ENCODE data around the gene HHIPL1.

The HHIPL1 gene

GRCh38 chr14:99663386-99664057, 18.6 kb downstream of the HHIPL1 start:
- H3K4me2 ChIP-seq (ENCODE audit: low read depth, low read length, poor library complexity, severe bottlenecking): no peak overlapping the region
- H3K79me2 ChIP-seq (ENCODE audit: insufficient read depth, low read length): no peaks in the 10 kb centered on the region
- H3K4me3 ChIP-seq (ENCODE audit: low read length, poor library complexity, severe bottlenecking): no peak overlapping the region
- H3K9ac ChIP-seq (ENCODE audit: low read depth, low read length, poor library complexity, severe bottlenecking): no peak overlapping the region
- no peaks in the 10 kb centered on the region for H3K9me3 ChIP-seq (ENCODE audit: insufficient read depth, low read depth, low read length)
- no peaks in the 10 kb centered on the region for H3K4me1 ChIP-seq (ENCODE audit: insufficient read depth, low read length, poor library complexity, severe bottlenecking)
- no peaks in the 10 kb centered on the region for H3K9me2 ChIP-seq (replicated peaks; ENCODE audit: low read depth, low read length)
- H4K20me1 ChIP-seq (ENCODE audit: insufficient read depth, low read length, poor library complexity, severe bottlenecking): no peaks in the 10 kb centered on the region
- no peaks in the 10 kb centered on the region for H3F3A ChIP-seq (ENCODE audit: low read depth)
- TF ChIP-seq CTCF (conservative IDR thresholded peaks at IDR 0.05; ENCODE audit: low read length) (no peak), EZH2phosphoT487 (IDR thresholded peaks at IDR 0.05; ENCODE audit: borderline replicate concordance) (no peak)
- H2AFZ ChIP-seq (ENCODE audit: low read length): no peak overlapping the region
- H3K36me3 ChIP-seq (ENCODE audit: insufficient read depth, low read length): no peaks in the 10 kb centered on the region
- H3K27me3 ChIP-seq (ENCODE audit: insufficient read depth, low read length, poor library complexity, severe bottlenecking): no peaks in the 10 kb centered on the region

GRCh38 chr14:99664058-99664936, 19.4 kb downstream of the HHIPL1 start:
- no peaks in the 10 kb centered on the region for H3F3A ChIP-seq (ENCODE audit: low read depth)
- H2AFZ ChIP-seq (ENCODE audit: low read length): no peak overlapping the region
- H4K20me1 ChIP-seq (ENCODE audit: insufficient read depth, low read length, poor library complexity, severe bottlenecking): no peaks in the 10 kb centered on the region
- no peaks in the 10 kb centered on the region for H3K79me2 ChIP-seq (ENCODE audit: insufficient read depth, low read length)
- no peaks in the 10 kb centered on the region for H3K27me3 ChIP-seq (ENCODE audit: insufficient read depth, low read length, poor library complexity, severe bottlenecking)
- no peak overlapping the region for H3K9ac ChIP-seq (ENCODE audit: low read depth, low read length, poor library complexity, severe bottlenecking)
- no peak overlapping the region for H3K4me3 ChIP-seq (ENCODE audit: low read length, poor library complexity, severe bottlenecking)
- no peaks in the 10 kb centered on the region for H3K4me1 ChIP-seq (ENCODE audit: insufficient read depth, low read length, poor library complexity, severe bottlenecking)
- H3K9me3 ChIP-seq (ENCODE audit: insufficient read depth, low read depth, low read length): no peaks in the 10 kb centered on the region
- TF ChIP-seq CTCF (conservative IDR thresholded peaks at IDR 0.05; ENCODE audit: low read length) (no peak), EZH2phosphoT487 (IDR thresholded peaks at IDR 0.05; ENCODE audit: borderline replicate concordance) (no peak)
- no peaks in the 10 kb centered on the region for H3K9me2 ChIP-seq (replicated peaks; ENCODE audit: low read depth, low read length)
- H3K4me2 ChIP-seq (ENCODE audit: low read depth, low read length, poor library complexity, severe bottlenecking): no peak overlapping the region
- no peaks in the 10 kb centered on the region for H3K36me3 ChIP-seq (ENCODE audit: insufficient read depth, low read length)

GRCh38 chr14:99664937-99665273, 20.0 kb downstream of the HHIPL1 start:
- Histone ChIP-seq H2AFZ (ENCODE audit: low read length) (no peak overlapping the region), H3K9me3 (ENCODE audit: insufficient read depth, low read depth, low read length) (no peaks in the 10 kb centered on the region), H3K27me3 (ENCODE audit: insufficient read depth, low read length, poor library complexity, severe bottlenecking) (no peaks in the 10 kb centered on the region), H3K4me3 (ENCODE audit: low read length, poor library complexity, severe bottlenecking) (no peak overlapping the region), H3K36me3 (ENCODE audit: insufficient read depth, low read length) (no peaks in the 10 kb centered on the region), H4K20me1 (ENCODE audit: insufficient read depth, low read length, poor library complexity, severe bottlenecking) (no peaks in the 10 kb centered on the region), H3K4me2 (ENCODE audit: low read depth, low read length, poor library complexity, severe bottlenecking) (no peak overlapping the region), H3K9me2 (replicated peaks; ENCODE audit: low read depth, low read length) (no peaks in the 10 kb centered on the region), H3K9ac (ENCODE audit: low read depth, low read length, poor library complexity, severe bottlenecking) (no peak overlapping the region), H3F3A (ENCODE audit: low read depth) (no peaks in the 10 kb centered on the region), H3K79me2 (ENCODE audit: insufficient read depth, low read length) (no peaks in the 10 kb centered on the region), H3K4me1 (ENCODE audit: insufficient read depth, low read length, poor library complexity, severe bottlenecking) (no peaks in the 10 kb centered on the region)
- no peak for TF ChIP-seq EZH2phosphoT487 (IDR thresholded peaks at IDR 0.05; ENCODE audit: borderline replicate concordance)
- no peak for TF ChIP-seq CTCF (conservative IDR thresholded peaks at IDR 0.05; ENCODE audit: low read length)

Data from Loucy (cell line).